ENCODE data around the gene TNNI2. TPM values are rescaled to one million over a fixed set of nuclear protein-coding genes. Genes with fewer than 3 reads are reported as not detected.
"Not testable (repeated sequence)": the region's sequence is repeated elsewhere in the genome, so short reads cannot be mapped to it uniquely, and the experiment has no call there.

Gene TNNI2
- total RNA-seq, 6 experiments from 2014 or later: 0.31 to 1.9 (median 1.1) TPM; not detected in 3

- Histone ChIP-seq H3K27ac (no peak overlapping the region), H3K27me3 (no peaks in the 10 kb centered on the region), H3K9me3 (no peaks in the 10 kb centered on the region), H3K4me1 (no peaks in the 10 kb centered on the region), H3K36me3 (no peaks in the 10 kb centered on the region), H3K4me3 (no peak overlapping the region)
- TF ChIP-seq POLR2A (IDR thresholded peaks at IDR 0.05): no peak
- TF ChIP-seq CTCF (IDR thresholded peaks at IDR 0.05): no peak
- intact Hi-C loops (cut with DNase I): no loop called here
- 41% methylated on average over 4 of the region's 12 CpGs for WGBS (ENCODE audit: insufficient coverage, low coverage, low lambda C conversion rate, missing lambda C conversion rate)
- no peak for ATAC-seq
- DNase-seq: no peak
Measured at GRCh38 chr11:1796413-1797011, 42.3 kb upstream of the TNNI2 start.

- TF ChIP-seq CTCF (IDR thresholded peaks at IDR 0.05) (no peak), POLR2A (IDR thresholded peaks at IDR 0.05) (no peak)
- WGBS (ENCODE audit: insufficient coverage, low coverage, low lambda C conversion rate, missing lambda C conversion rate): 78% methylated on average over 6 of the region's 14 CpGs
- no peak overlapping the region for H3K27ac ChIP-seq
- no peaks in the 10 kb centered on the region for H3K4me1 ChIP-seq
- no peaks in the 10 kb centered on the region for H3K9me3 ChIP-seq
- intact Hi-C loops (cut with DNase I): no loop called here
- no peak for DNase-seq
- no peak for ATAC-seq
- no peaks in the 10 kb centered on the region for H3K36me3 ChIP-seq
- no peak overlapping the region for H3K4me3 ChIP-seq
- no peaks in the 10 kb centered on the region for H3K27me3 ChIP-seq
Measured at GRCh38 chr11:1797391-1798125, 41.2 kb upstream of the TNNI2 start.

- H3K9me3 ChIP-seq: no peaks in the 10 kb centered on the region
- H3K4me1 ChIP-seq: no peaks in the 10 kb centered on the region
- WGBS (ENCODE audit: insufficient coverage, low coverage, low lambda C conversion rate, missing lambda C conversion rate): 100% methylated on average over 3 of the region's 20 CpGs
- TF ChIP-seq CTCF (IDR thresholded peaks at IDR 0.05): no peak
- TF ChIP-seq POLR2A (IDR thresholded peaks at IDR 0.05): no peak
- DNase-seq (no peak), ATAC-seq (no peak)
- no peaks in the 10 kb centered on the region for H3K27me3 ChIP-seq
- H3K27ac ChIP-seq: no peak overlapping the region
- no peaks in the 10 kb centered on the region for H3K36me3 ChIP-seq
- intact Hi-C loops (cut with DNase I): no loop called here
- H3K4me3 ChIP-seq: no peak overlapping the region
Measured at GRCh38 chr11:1803246-1803645, 35.5 kb upstream of the TNNI2 start.

- H3K27ac ChIP-seq; H3K9me3 ChIP-seq; H3K27me3 ChIP-seq; DNase-seq; ATAC-seq; H3K4me1 ChIP-seq; intact Hi-C loops (cut with DNase I); H3K4me3 ChIP-seq; H3K36me3 ChIP-seq: not testable (repeated sequence)
- 96% methylated on average over 4 of the region's 42 CpGs for WGBS (ENCODE audit: insufficient coverage, low coverage, low lambda C conversion rate, missing lambda C conversion rate)
Measured at GRCh38 chr11:1803835-1804519, 34.8 kb upstream of the TNNI2 start.

GRCh38 chr11:1805525-1805924, 33.3 kb upstream of the TNNI2 start:
- no peaks in the 10 kb centered on the region for H3K4me1 ChIP-seq
- H3K27me3 ChIP-seq: no peaks in the 10 kb centered on the region
- 78% methylated on average over 8 of the region's 15 CpGs for WGBS (ENCODE audit: insufficient coverage, low coverage, low lambda C conversion rate, missing lambda C conversion rate)
- DNase-seq (no peak), ATAC-seq (no peak)
- no peaks in the 10 kb centered on the region for H3K9me3 ChIP-seq
- TF ChIP-seq CTCF (IDR thresholded peaks at IDR 0.05) (no peak), POLR2A (IDR thresholded peaks at IDR 0.05) (no peak)
- H3K4me3 ChIP-seq: no peak overlapping the region
- intact Hi-C loops (cut with DNase I): no loop called here
- H3K27ac ChIP-seq: no peak overlapping the region
- no peaks in the 10 kb centered on the region for H3K36me3 ChIP-seq
